ENCODE measurements around the gene NOXA1. TPM values are rescaled to one million over a fixed set of nuclear protein-coding genes. Genes with fewer than 3 reads are reported as not detected.

NOXA1 gene
- total RNA-seq, 6 donors from 2014 or later = 3.3 to 34.6 (median 11.7) TPM

GRCh38 chr9:137429974-137430722 lies 7.0 kb downstream of the NOXA1 start:
- Histone ChIP-seq H3K4me3 (no peak overlapping the region), H3K36me3 (no peaks in the 10 kb centered on the region), H3K4me1 (no peaks in the 10 kb centered on the region), H3K27ac (no peak overlapping the region), H3K9me3 (no peaks in the 10 kb centered on the region), H3K27me3 (no peaks in the 10 kb centered on the region)
- no peak for TF ChIP-seq POLR2AphosphoS5 (IDR thresholded peaks at IDR 0.05)
- TF ChIP-seq POLR2A (IDR thresholded peaks at IDR 0.05) = no peak
- no peak for TF ChIP-seq EP300 (IDR thresholded peaks at IDR 0.05)
- TF ChIP-seq CTCF (IDR thresholded peaks at IDR 0.05) = no peak
- no peak for ATAC-seq (ENCODE audit: low FRiP score in 2 of 2)
- peak in 1 of 2 donors; percentile 90 for DNase-seq
- WGBS, 2 donors = 72 to 73% methylated on average over 21 to 23 of the region's 34 CpGs

GRCh38 chr9:137430723-137431415 lies 7.7 kb downstream of the NOXA1 start:
- H3K9me3 ChIP-seq = no peaks in the 10 kb centered on the region
- no peak overlapping the region for H3K4me3 ChIP-seq
- ATAC-seq (ENCODE audit: low FRiP score in 2 of 2) (no peak), DNase-seq (peak in 1 of 2 donors; percentile 73)
- H3K27ac ChIP-seq = no peak overlapping the region
- WGBS, 2 donors = 81 to 90% methylated on average over 8 to 18 of the region's 27 CpGs
- H3K27me3 ChIP-seq = no peaks in the 10 kb centered on the region
- no peak for TF ChIP-seq POLR2AphosphoS5 (IDR thresholded peaks at IDR 0.05)
- no peak for TF ChIP-seq POLR2A (IDR thresholded peaks at IDR 0.05)
- TF ChIP-seq EP300 (IDR thresholded peaks at IDR 0.05) = no peak
- no peak for TF ChIP-seq CTCF (IDR thresholded peaks at IDR 0.05)
- H3K36me3 ChIP-seq = no peaks in the 10 kb centered on the region
- H3K4me1 ChIP-seq = peaks cover 0 to 6% (median under 1%) of the 10 kb centered on the region in 4 donors

- ATAC-seq (ENCODE audit: low FRiP score in 2 of 2) (no peak), DNase-seq (peak in 1 of 2 donors; percentile 65)
- Histone ChIP-seq H3K27ac (no peak overlapping the region), H3K36me3 (no peaks in the 10 kb centered on the region), H3K4me1 (peaks cover 0 to 8% (median 3%) of the 10 kb centered on the region in 4 donors), H3K4me3 (no peak overlapping the region), H3K9me3 (no peaks in the 10 kb centered on the region), H3K27me3 (no peaks in the 10 kb centered on the region)
- TF ChIP-seq POLR2AphosphoS5 (IDR thresholded peaks at IDR 0.05) = no peak
- no peak for TF ChIP-seq POLR2A (IDR thresholded peaks at IDR 0.05)
- 66 to 87% methylated on average over 2 to 17 of the region's 21 CpGs for WGBS, 2 donors
These were observed 8.3 kb downstream of the NOXA1 start for GRCh38 chr9:137431416-137431931.

GRCh38 chr9:137432687-137433348 lies 9.6 kb downstream of the NOXA1 start:
- no peak for TF ChIP-seq POLR2A (IDR thresholded peaks at IDR 0.05)
- no peak for TF ChIP-seq POLR2AphosphoS5 (IDR thresholded peaks at IDR 0.05)
- TF ChIP-seq CTCF (IDR thresholded peaks at IDR 0.05) = no peak
- no peak for TF ChIP-seq EP300 (IDR thresholded peaks at IDR 0.05)
- DNase-seq (peak in 1 of 2 donors; percentile 83), ATAC-seq (ENCODE audit: low FRiP score in 2 of 2) (no peak)
- WGBS, 2 donors = 86 to 100% methylated on average over 1 to 10 of the region's 20 CpGs
- Histone ChIP-seq H3K27ac (no peak overlapping the region), H3K4me1 (peaks cover 0 to 8% (median 3%) of the 10 kb centered on the region in 4 donors), H3K4me3 (no peak overlapping the region), H3K27me3 (no peaks in the 10 kb centered on the region), H3K9me3 (no peaks in the 10 kb centered on the region), H3K36me3 (no peaks in the 10 kb centered on the region)
